Measurements from ENCODE around the gene JKAMP.

- no peak for TF ChIP-seq CTCF (IDR thresholded peaks at IDR 0.05; ENCODE audit: low read depth, low read length)
- no peak for TF ChIP-seq POLR2A (IDR thresholded peaks at IDR 0.05; ENCODE audit: extremely low read depth, insufficient read length)
- TF ChIP-seq, protein P1, sequence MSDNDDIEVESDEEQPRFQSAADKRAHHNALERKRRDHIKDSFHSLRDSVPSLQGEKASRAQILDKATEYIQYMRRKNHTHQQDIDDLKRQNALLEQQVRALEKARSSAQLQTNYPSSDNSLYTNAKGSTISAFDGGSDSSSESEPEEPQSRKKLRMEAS (IDR thresholded peaks at IDR 0.05; ENCODE audit: low read depth, low read length): no peak
- no peak for TF ChIP-seq MYC (IDR thresholded peaks at IDR 0.05; ENCODE audit: low read depth, low read length)
Measured at GRCh38 chr14:59474172-59474571, 10.1 kb upstream of the JKAMP start.
